CD4-positive, alpha-beta memory T cell (primary cell): ENCODE data around the gene SLCO1B1. TPM values are rescaled to one million over a fixed set of nuclear protein-coding genes. Genes with fewer than 3 reads are reported as not detected.

Experiments used
- CTCF ChIA-PET: fragments of 350-600 bp; sonication (Branson Sonifier 250); formaldehyde crosslinking; loops from one replicate; lab custom pipeline; 2021; ENCODE audit warnings: inconsistent platforms; ENCODE audit not compliant: partially characterized antibody; lab: Charles Lee
- POLR2A ChIA-PET: fragments of 350-600 bp; sonication (Branson Sonifier 250); formaldehyde crosslinking; loops from one replicate; lab custom pipeline; 2021; ENCODE audit not compliant: partially characterized antibody; lab: Charles Lee
- DNase-seq, 5 donors: peaks; one replicate each; pipeline versions ENCODE4 v3.0.0 to v3.0.0-alpha.2; 2020 to 2022; ENCODE audit warnings: mixed read lengths in 1 of 5
- H3K27ac ChIP-seq: one replicate; pipeline ENCODE4 v1.7.0; 2013; ENCODE audit warnings: low read depth, low read length
- H3K27me3 ChIP-seq: 2 replicates; pipeline ENCODE4 v1.7.0; 2013; ENCODE audit warnings: mild to moderate bottlenecking, low read length, moderate library complexity; ENCODE audit not compliant: insufficient read depth
- H3K36me3 ChIP-seq: 2 replicates; pipeline ENCODE4 v1.7.0; 2013; ENCODE audit warnings: mild to moderate bottlenecking, low read length, moderate library complexity; ENCODE audit not compliant: insufficient read depth
- H3K4me1 ChIP-seq: 2 replicates; pipeline ENCODE4 v1.7.0; 2013; ENCODE audit warnings: mild to moderate bottlenecking, low read length, moderate library complexity; ENCODE audit not compliant: insufficient read depth
- H3K4me3 ChIP-seq, 2 donors: one replicate each; pipeline ENCODE4 v1.7.0; 2013; ENCODE audit warnings: low read length in 2 of 2, mild to moderate bottlenecking in 1 of 2
- H3K9me3 ChIP-seq, 2 donors: one replicate each; pipeline ENCODE4 v1.7.0; 2013; ENCODE audit warnings: low read length in 2 of 2, control low read depth in 1 of 2; ENCODE audit not compliant: control insufficient read depth in 1 of 2
- H3K27ac Mint-ChIP-seq, 7 donors: one replicate each; pipeline ENCODE4 v1.8.0; 2020 to 2021; ENCODE audit warnings: mixed read lengths in 7 of 7, mild to moderate bottlenecking in 6 of 7, inconsistent platforms in 3 of 7, moderate library complexity in 3 of 7
- H3K27me3 Mint-ChIP-seq, 2 donors: one replicate each; pipeline ENCODE4 v1.8.0; 2020 to 2021; ENCODE audit warnings: mixed read lengths in 2 of 2
- H3K36me3 Mint-ChIP-seq, 2 donors: one replicate each; pipeline ENCODE4 v1.8.0; 2020 to 2021; ENCODE audit warnings: mixed read lengths in 2 of 2, inconsistent platforms in 1 of 2, mild to moderate bottlenecking in 1 of 2
- H3K4me1 Mint-ChIP-seq, 4 donors: one replicate each; pipeline ENCODE4 v1.8.0; 2020 to 2021; ENCODE audit warnings: mixed read lengths in 4 of 4, mild to moderate bottlenecking in 1 of 4
- H3K4me3 Mint-ChIP-seq, 8 donors: one replicate each; pipeline ENCODE4 v1.8.0; 2020 to 2021; ENCODE audit warnings: mixed read lengths in 8 of 8, mild to moderate bottlenecking in 7 of 8, moderate library complexity in 6 of 8, inconsistent platforms in 3 of 8
- H3K9me3 Mint-ChIP-seq, 8 donors: one replicate each; pipeline ENCODE4 v1.8.0; 2020 to 2021; ENCODE audit warnings: mixed read lengths in 8 of 8, mild to moderate bottlenecking in 5 of 8, inconsistent platforms in 3 of 8, moderate library complexity in 1 of 8
- intact Hi-C: fragments of 100-400 bp; cut with micrococcal nuclease; formaldehyde crosslinking; loops from one replicate; pipeline ENCODE4 v1.15.1; 2023
- polyA plus RNA-seq, 2 donors: library from polyadenylated mRNA; unstranded; fragments of 300-500 nt; fragmentation: Illumina TruSeq; gene quantifications; one replicate each; pipeline ENCODE4 v1.2.3, GENCODE V29; 2021
- total RNA-seq, 2 experiments: library from RNA; stranded (reverse); gene quantifications; one replicate each; pipeline ENCODE4 v1.2.3, GENCODE V29; 2021

SLCO1B1 gene
- total and polyA plus RNA-seq, 4 experiments from 2014 or later = not detected

DNA sequence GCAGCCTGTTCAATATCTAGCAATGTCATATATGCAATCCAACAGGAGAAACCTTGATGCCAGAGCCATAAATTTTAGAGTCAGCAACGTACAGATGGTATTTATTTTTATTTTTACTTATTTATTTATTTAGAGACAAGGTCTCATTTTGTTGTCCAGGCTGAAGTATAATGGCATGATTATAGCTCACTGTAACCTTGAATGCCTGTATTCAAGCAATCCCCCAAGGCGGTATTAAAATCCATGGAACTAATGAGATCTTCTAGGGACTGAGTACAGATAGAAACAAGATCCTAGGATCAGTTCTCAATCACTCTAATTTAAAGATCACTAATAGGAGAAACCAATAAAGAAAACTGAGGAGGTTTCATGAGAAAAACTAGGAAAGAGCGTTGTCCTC, 89.3 kb downstream of the SLCO1B1 start:
- ChIA-PET POLR2A (no interaction called here), CTCF (no interaction called here)
- Mint-ChIP-seq H3K9me3 (no peaks in the 10 kb centered on the region), H3K4me3 (no peak overlapping the region), H3K27me3 (peaks cover 0 to 1% of the 10 kb centered on the region in 2 donors), H3K36me3 (no peaks in the 10 kb centered on the region), H3K4me1 (no peaks in the 10 kb centered on the region), H3K27ac (no peak overlapping the region)
- no peak overlapping the region for H3K27ac ChIP-seq
- DNase-seq = no peak
- no peaks in the 10 kb centered on the region for H3K4me1 ChIP-seq
- H3K27me3 ChIP-seq = no peaks in the 10 kb centered on the region
- H3K4me3 ChIP-seq = no peak overlapping the region
- intact Hi-C loops = no loop called here
- no peaks in the 10 kb centered on the region for H3K9me3 ChIP-seq
- no peaks in the 10 kb centered on the region for H3K36me3 ChIP-seq

DNA sequence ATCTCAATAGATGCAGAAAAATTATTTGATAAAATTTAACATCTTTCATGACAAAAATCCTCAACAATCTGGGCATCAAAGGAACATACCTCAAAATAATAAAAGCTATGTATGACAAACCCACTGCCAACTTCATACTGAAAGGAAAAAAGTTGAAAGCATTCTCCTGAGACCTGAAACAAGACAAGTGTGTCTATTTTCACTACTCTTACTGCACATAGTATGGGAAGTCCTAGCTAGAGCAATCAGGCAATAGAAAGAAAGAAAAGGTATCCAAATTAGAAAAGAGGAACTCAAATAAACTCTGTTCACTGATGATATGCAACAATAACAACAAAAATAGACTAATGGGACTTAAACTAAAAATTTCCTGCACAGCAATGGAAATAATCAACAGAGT, 90.1 kb downstream of the SLCO1B1 start:
- Histone ChIP-seq H3K36me3 (no peaks in the 10 kb centered on the region), H3K9me3 (no peaks in the 10 kb centered on the region), H3K27me3 (no peaks in the 10 kb centered on the region), H3K4me3 (no peak overlapping the region), H3K4me1 (no peaks in the 10 kb centered on the region), H3K27ac (no peak overlapping the region)
- no peak for DNase-seq
- no peak overlapping the region for H3K4me3 Mint-ChIP-seq
- ChIA-PET POLR2A (no interaction called here), CTCF (no interaction called here)
- H3K9me3 Mint-ChIP-seq = no peaks in the 10 kb centered on the region
- intact Hi-C loops = no loop called here
- no peaks in the 10 kb centered on the region for H3K36me3 Mint-ChIP-seq
- H3K4me1 Mint-ChIP-seq = no peaks in the 10 kb centered on the region
- no peak overlapping the region for H3K27ac Mint-ChIP-seq
- H3K27me3 Mint-ChIP-seq = peaks cover 0 to 1% of the 10 kb centered on the region in 2 donors

GRCh38 chr12:21221778-21222177, 90.8 kb downstream of the SLCO1B1 start:
- no peak overlapping the region for H3K27ac Mint-ChIP-seq
- no peak overlapping the region for H3K27ac ChIP-seq
- no peaks in the 10 kb centered on the region for H3K9me3 Mint-ChIP-seq
- CTCF ChIA-PET = no interaction called here
- intact Hi-C loops = no loop called here
- H3K27me3 ChIP-seq = no peaks in the 10 kb centered on the region
- DNase-seq = no peak
- no peak overlapping the region for H3K4me3 Mint-ChIP-seq
- peaks cover 0 to 1% of the 10 kb centered on the region in 2 donors for H3K27me3 Mint-ChIP-seq
- no peaks in the 10 kb centered on the region for H3K4me1 ChIP-seq
- POLR2A ChIA-PET = no interaction called here
- no peaks in the 10 kb centered on the region for H3K4me1 Mint-ChIP-seq
- no peaks in the 10 kb centered on the region for H3K9me3 ChIP-seq
- no peaks in the 10 kb centered on the region for H3K36me3 Mint-ChIP-seq
- H3K4me3 ChIP-seq = no peak overlapping the region
- H3K36me3 ChIP-seq = no peaks in the 10 kb centered on the region

DNA sequence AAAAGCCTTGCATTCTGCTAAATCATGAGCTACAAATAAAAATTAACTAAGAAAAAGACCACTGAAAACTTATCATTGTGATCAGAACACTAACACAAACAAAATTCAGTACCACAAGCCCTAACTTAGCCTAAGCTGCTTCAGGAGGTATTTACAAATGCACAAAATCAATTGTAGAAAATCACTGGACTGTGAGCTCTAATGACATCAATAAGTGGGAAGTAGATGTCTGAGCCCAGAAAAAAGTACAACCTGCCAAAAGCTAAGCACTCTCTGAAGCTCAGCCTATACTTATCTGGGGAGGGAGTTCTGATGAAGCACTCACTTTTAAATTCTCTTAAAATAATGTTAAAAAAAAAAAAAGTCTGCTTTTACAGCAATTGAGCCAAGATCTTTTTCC, 92.9 kb downstream of the SLCO1B1 start:
- intact Hi-C loops = no loop called here
- no peak overlapping the region for H3K4me3 Mint-ChIP-seq
- Histone ChIP-seq H3K36me3 (no peaks in the 10 kb centered on the region), H3K27me3 (no peaks in the 10 kb centered on the region), H3K9me3 (no peaks in the 10 kb centered on the region), H3K27ac (no peak overlapping the region), H3K4me3 (no peak overlapping the region), H3K4me1 (no peaks in the 10 kb centered on the region)
- no peak for DNase-seq
- ChIA-PET CTCF (no interaction called here), POLR2A (no interaction called here)
- H3K9me3 Mint-ChIP-seq = no peaks in the 10 kb centered on the region
- H3K27ac Mint-ChIP-seq = no peak overlapping the region
- peaks cover 0 to 1% of the 10 kb centered on the region in 2 donors for H3K27me3 Mint-ChIP-seq
- H3K4me1 Mint-ChIP-seq = no peaks in the 10 kb centered on the region
- H3K36me3 Mint-ChIP-seq = no peaks in the 10 kb centered on the region

GRCh38 chr12:21234395-21234794, 103.4 kb downstream of the SLCO1B1 start:
- CTCF ChIA-PET = no interaction called here
- POLR2A ChIA-PET = no interaction called here
- H3K4me1 ChIP-seq = no peaks in the 10 kb centered on the region
- no peaks in the 10 kb centered on the region for H3K27me3 ChIP-seq
- no peak overlapping the region for H3K4me3 ChIP-seq
- H3K36me3 Mint-ChIP-seq = no peaks in the 10 kb centered on the region
- no peaks in the 10 kb centered on the region for H3K9me3 Mint-ChIP-seq
- H3K9me3 ChIP-seq = no peaks in the 10 kb centered on the region
- no peak overlapping the region for H3K27ac Mint-ChIP-seq
- intact Hi-C loops = no loop called here
- H3K27me3 Mint-ChIP-seq = peaks cover 1 to 6% of the 10 kb centered on the region in 2 donors
- no peak overlapping the region for H3K27ac ChIP-seq
- no peak overlapping the region for H3K4me3 Mint-ChIP-seq
- no peaks in the 10 kb centered on the region for H3K36me3 ChIP-seq
- no peak for DNase-seq
- no peaks in the 10 kb centered on the region for H3K4me1 Mint-ChIP-seq

- H3K4me1 Mint-ChIP-seq = no peaks in the 10 kb centered on the region
- no peaks in the 10 kb centered on the region for H3K36me3 Mint-ChIP-seq
- H3K27me3 Mint-ChIP-seq = peaks cover 1 to 11% of the 10 kb centered on the region in 2 donors
- ChIA-PET POLR2A (no interaction called here), CTCF (no interaction called here)
- H3K4me3 Mint-ChIP-seq = no peak overlapping the region
- Histone ChIP-seq H3K9me3 (no peaks in the 10 kb centered on the region), H3K4me3 (no peak overlapping the region), H3K27me3 (no peaks in the 10 kb centered on the region), H3K27ac (no peak overlapping the region), H3K4me1 (no peaks in the 10 kb centered on the region), H3K36me3 (no peaks in the 10 kb centered on the region)
- intact Hi-C loops = no loop called here
- H3K27ac Mint-ChIP-seq = no peak overlapping the region
- no peak for DNase-seq
- peaks cover 0 to 1% (median 0%) of the 10 kb centered on the region in 8 donors for H3K9me3 Mint-ChIP-seq
These were observed 108.9 kb downstream of the SLCO1B1 start for GRCh38 chr12:21239866-21240265.

- no peaks in the 10 kb centered on the region for H3K36me3 ChIP-seq
- H3K27me3 ChIP-seq = no peaks in the 10 kb centered on the region
- H3K9me3 ChIP-seq = no peaks in the 10 kb centered on the region
- intact Hi-C loops = loop anchor here (2.0 kb wide), 1 partner anchor 432 kb away; no protein-coding TSS in a partner anchor
- H3K27ac ChIP-seq = no peak overlapping the region
- H3K9me3 Mint-ChIP-seq = no peaks in the 10 kb centered on the region
- H3K4me3 Mint-ChIP-seq = no peak overlapping the region
- H3K36me3 Mint-ChIP-seq = no peaks in the 10 kb centered on the region
- POLR2A ChIA-PET = no interaction called here
- H3K4me1 ChIP-seq = no peaks in the 10 kb centered on the region
- DNase-seq = no peak
- peaks cover 0 to 1% of the 10 kb centered on the region in 2 donors for H3K27me3 Mint-ChIP-seq
- no peak overlapping the region for H3K27ac Mint-ChIP-seq
- CTCF ChIA-PET = interaction anchor here (1.0 to 1.6 kb wide), 2 partner anchors 10 to 770 kb away, joined by 4 read pairs; no protein-coding TSS in a partner anchor
- no peak overlapping the region for H3K4me3 ChIP-seq
- H3K4me1 Mint-ChIP-seq = no peaks in the 10 kb centered on the region
These were observed 117.7 kb downstream of the SLCO1B1 start for GRCh38 chr12:21248679-21249078.

- no peak for DNase-seq
- Mint-ChIP-seq H3K27ac (no peak overlapping the region), H3K36me3 (no peaks in the 10 kb centered on the region), H3K4me3 (no peak overlapping the region), H3K9me3 (peaks cover 0 to 2% (median 0%) of the 10 kb centered on the region in 8 donors), H3K27me3 (peaks cover 0 to 1% of the 10 kb centered on the region in 2 donors), H3K4me1 (no peaks in the 10 kb centered on the region)
- H3K27ac ChIP-seq = no peak overlapping the region
- POLR2A ChIA-PET = no interaction called here
- H3K27me3 ChIP-seq = no peaks in the 10 kb centered on the region
- intact Hi-C loops = no loop called here
- CTCF ChIA-PET = no interaction called here
- H3K9me3 ChIP-seq = no peaks in the 10 kb centered on the region
- no peaks in the 10 kb centered on the region for H3K36me3 ChIP-seq
- H3K4me1 ChIP-seq = no peaks in the 10 kb centered on the region
- no peak overlapping the region for H3K4me3 ChIP-seq
These were observed 121.1 kb downstream of the SLCO1B1 start for GRCh38 chr12:21252070-21252469.
